ENCODE results near the gene DPP6. TPM values are rescaled to one million over a fixed set of nuclear protein-coding genes. Genes with fewer than 3 reads are reported as not detected.

DPP6 gene
- total RNA-seq, 2 donors from 2014 or later: 0.05 to 38.7 TPM

- H3K4me1 ChIP-seq (replicated peaks): no peaks in the 10 kb centered on the region
- H3K4me3 ChIP-seq: no peak overlapping the region
- WGBS: 35% methylated on average over 2 of the region's 2 CpGs
- no peak overlapping the region for H3K27ac ChIP-seq
- DNase-seq (ENCODE audit: low spot score): no peak
- no peaks in the 10 kb centered on the region for H3K9me3 ChIP-seq
- intact Hi-C loops (cut with DNase I): no loop called here
- no peaks in the 10 kb centered on the region for H3K27me3 ChIP-seq (replicated peaks; ENCODE audit: insufficient read depth)
- H3K36me3 ChIP-seq: no peaks in the 10 kb centered on the region
- TF ChIP-seq CTCF (IDR thresholded peaks at IDR 0.05) (no peak), POLR2AphosphoS5 (IDR thresholded peaks at IDR 0.05) (no peak), POLR2A (IDR thresholded peaks at IDR 0.05) (no peak)
Observed at GRCh38 chr7:154785898-154786297, 733.7 kb downstream of the DPP6 start.

- intact Hi-C loops (cut with DNase I): no loop called here
- Histone ChIP-seq H3K27ac (no peak overlapping the region), H3K27me3 (replicated peaks; ENCODE audit: insufficient read depth) (no peaks in the 10 kb centered on the region), H3K9me3 (no peaks in the 10 kb centered on the region), H3K4me1 (replicated peaks) (no peaks in the 10 kb centered on the region), H3K4me3 (no peak overlapping the region), H3K36me3 (no peaks in the 10 kb centered on the region)
- DNase-seq (ENCODE audit: low spot score): no peak
- 64% methylated on average over 6 of the region's 6 CpGs for WGBS
- TF ChIP-seq POLR2AphosphoS5 (IDR thresholded peaks at IDR 0.05): no peak
- TF ChIP-seq CTCF (IDR thresholded peaks at IDR 0.05): peak in 3 of 4 experiments; percentile 11 to 38 (median 19)
Observed at GRCh38 chr7:154789404-154789803, 737.2 kb downstream of the DPP6 start.

GRCh38 chr7:154791611-154792010, 739.4 kb downstream of the DPP6 start:
- TF ChIP-seq CTCF (IDR thresholded peaks at IDR 0.05) (no peak), POLR2AphosphoS5 (IDR thresholded peaks at IDR 0.05) (no peak), POLR2A (IDR thresholded peaks at IDR 0.05) (no peak)
- no peak overlapping the region for H3K27ac ChIP-seq
- H3K36me3 ChIP-seq: no peaks in the 10 kb centered on the region
- H3K27me3 ChIP-seq (replicated peaks; ENCODE audit: insufficient read depth): no peaks in the 10 kb centered on the region
- intact Hi-C loops (cut with DNase I): no loop called here
- WGBS: 87% methylated on average over 4 of the region's 4 CpGs
- no peaks in the 10 kb centered on the region for H3K9me3 ChIP-seq
- no peak for DNase-seq (ENCODE audit: low spot score)
- H3K4me3 ChIP-seq: no peak overlapping the region
- H3K4me1 ChIP-seq (replicated peaks): no peaks in the 10 kb centered on the region

- intact Hi-C loops (cut with DNase I): no loop called here
- DNase-seq (ENCODE audit: low spot score): no peak
- H3K4me1 ChIP-seq (replicated peaks): no peaks in the 10 kb centered on the region
- no peak for TF ChIP-seq POLR2A (IDR thresholded peaks at IDR 0.05)
- no peaks in the 10 kb centered on the region for H3K9me3 ChIP-seq
- no peaks in the 10 kb centered on the region for H3K36me3 ChIP-seq
- H3K27me3 ChIP-seq (replicated peaks; ENCODE audit: insufficient read depth): no peaks in the 10 kb centered on the region
- WGBS: 87% methylated on average over 7 of the region's 7 CpGs
- H3K27ac ChIP-seq: no peak overlapping the region
- H3K4me3 ChIP-seq: no peak overlapping the region
Observed at GRCh38 chr7:154792436-154793055, 740.3 kb downstream of the DPP6 start.

GRCh38 chr7:154794147-154794780, 742.1 kb downstream of the DPP6 start:
- 12% methylated on average over 48 of the region's 50 CpGs for WGBS
- H3K27me3 ChIP-seq (replicated peaks; ENCODE audit: insufficient read depth): no peaks in the 10 kb centered on the region
- H3K4me3 ChIP-seq: no peak overlapping the region
- H3K9me3 ChIP-seq: no peaks in the 10 kb centered on the region
- intact Hi-C loops (cut with DNase I): no loop called here
- no peaks in the 10 kb centered on the region for H3K4me1 ChIP-seq (replicated peaks)
- H3K27ac ChIP-seq: no peak overlapping the region
- no peak for DNase-seq (ENCODE audit: low spot score)
- TF ChIP-seq CTCF (IDR thresholded peaks at IDR 0.05): peak in 3 of 4 experiments; percentile 7 to 45 (median 35)
- TF ChIP-seq POLR2A (IDR thresholded peaks at IDR 0.05): no peak
- no peak for TF ChIP-seq POLR2AphosphoS5 (IDR thresholded peaks at IDR 0.05)
- H3K36me3 ChIP-seq: no peaks in the 10 kb centered on the region
